NCI-H1417 (cell line): ENCODE data around the gene SBSN.

Source experiments
- DNase-seq, 3 experiments: peaks; one replicate each; lab custom pipeline; 2025; lab: John Stamatoyannopoulos, UW

SBSN gene

DNA sequence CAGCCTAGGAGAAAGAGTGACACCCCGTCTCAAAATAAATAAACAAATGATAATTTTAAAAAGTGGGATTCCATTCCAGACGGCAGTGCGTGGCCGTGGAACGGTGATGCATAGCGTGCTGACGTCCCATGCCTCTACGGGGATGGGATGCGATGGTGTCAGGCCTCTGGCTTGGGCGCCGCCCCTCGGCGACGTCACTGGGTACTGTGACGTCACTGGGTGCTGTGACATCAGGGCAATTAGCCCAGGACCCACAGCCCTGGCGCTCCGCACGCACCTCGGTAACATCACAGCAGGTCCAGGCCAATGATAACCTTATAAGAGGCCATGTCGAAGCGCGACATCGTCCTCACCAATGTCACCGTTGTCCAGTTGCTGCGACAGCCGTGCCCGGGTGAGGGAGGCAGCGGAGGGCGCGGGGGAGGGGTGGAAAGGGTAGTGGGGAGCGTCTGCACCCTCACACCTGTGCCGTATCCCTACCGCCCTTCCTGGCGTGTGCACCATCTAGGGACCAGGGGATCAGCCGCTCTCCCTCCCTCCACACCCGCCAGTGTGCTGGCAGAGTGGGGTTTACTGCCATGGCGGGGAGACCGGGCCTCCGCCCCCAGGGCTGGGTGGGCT, 5.2 kb upstream of the SBSN start, which contains the start of gene GAPDHS:
Gene GAPDHS (plus strand): TSS at position 256 of the 621 bp plus-strand sequence. CDS start 72 bp downstream, at position 328.
- DNase-seq, result no peak

- DNase-seq, result peak in 2 of 3 experiments; percentile 57 to 81
These were observed 3.2 kb upstream of the SBSN start for GRCh38 chr19:35531291-35531690.

DNA sequence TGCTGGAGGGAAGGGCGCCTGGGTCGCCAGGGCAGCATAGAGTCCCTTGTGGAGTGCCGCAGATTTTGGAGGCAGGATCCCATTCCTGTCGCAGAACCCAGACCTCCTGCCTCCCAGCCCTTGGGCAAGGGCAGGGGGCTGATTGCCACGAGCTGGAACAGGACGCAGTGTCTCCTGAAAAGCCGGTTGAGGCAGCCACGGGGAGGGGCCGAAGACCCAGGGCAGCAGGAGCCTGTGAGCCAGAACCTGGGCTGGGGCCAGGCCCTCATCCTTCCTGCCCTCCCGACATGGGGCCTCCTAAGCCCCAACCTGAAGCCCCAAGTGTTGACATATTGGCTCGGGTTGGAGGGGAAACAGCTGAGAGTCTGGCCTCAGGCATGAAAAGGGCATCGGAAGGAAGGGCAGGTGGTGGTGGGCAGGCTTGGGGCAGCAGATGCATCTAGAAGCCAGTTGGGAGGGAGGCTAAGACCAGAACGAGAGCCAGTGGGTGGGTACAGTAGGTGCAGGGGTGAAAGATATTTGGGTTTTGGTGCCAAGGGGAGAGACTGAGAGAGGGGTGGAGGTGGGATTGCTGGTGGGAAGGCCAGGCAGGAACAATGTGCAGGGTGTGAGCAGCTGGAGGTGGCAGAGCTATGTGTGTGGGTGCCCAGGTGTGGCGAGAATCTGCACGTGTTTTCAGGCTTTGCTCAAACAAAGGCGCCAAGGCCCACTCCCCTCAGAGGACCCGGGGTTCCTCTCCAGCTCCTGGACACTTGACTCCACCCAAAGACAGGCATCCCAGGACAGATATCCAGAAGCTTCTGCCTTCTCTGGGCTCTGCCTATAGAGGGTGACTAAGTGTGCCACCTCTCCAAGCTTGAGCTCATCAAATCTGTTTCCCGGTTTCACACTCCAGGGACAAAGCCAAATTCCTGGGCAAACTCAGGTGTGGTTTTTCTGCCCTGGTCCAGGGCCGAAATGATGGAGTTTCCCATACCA, 1.4 kb upstream of the SBSN start:
- DNase-seq, result peak in 1 of 3 experiments; percentile 12

DNA sequence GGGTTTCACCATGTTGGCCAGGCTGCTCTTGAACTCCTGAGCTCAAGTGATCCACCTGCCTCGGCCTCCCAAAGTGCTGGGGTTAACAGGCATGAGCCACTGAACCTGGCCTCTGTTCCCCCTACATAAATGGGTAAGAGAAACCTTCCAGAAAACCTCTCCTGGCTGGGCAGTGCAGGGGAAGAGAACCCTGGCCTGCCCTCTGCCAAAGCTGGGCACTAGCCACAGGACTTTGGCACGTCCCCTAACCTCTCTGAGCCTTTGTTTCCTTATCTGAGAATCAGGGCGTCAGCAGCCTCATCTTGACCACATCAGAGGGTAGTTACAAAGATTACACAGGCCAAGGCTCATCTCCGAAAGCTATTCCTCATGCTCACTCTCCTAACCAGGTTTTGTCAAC, 2.2 kb downstream of the SBSN start:
- no peak for DNase-seq

- no peak for DNase-seq
These were observed 3.8 kb downstream of the SBSN start for GRCh38 chr19:35524181-35524837.

DNA sequence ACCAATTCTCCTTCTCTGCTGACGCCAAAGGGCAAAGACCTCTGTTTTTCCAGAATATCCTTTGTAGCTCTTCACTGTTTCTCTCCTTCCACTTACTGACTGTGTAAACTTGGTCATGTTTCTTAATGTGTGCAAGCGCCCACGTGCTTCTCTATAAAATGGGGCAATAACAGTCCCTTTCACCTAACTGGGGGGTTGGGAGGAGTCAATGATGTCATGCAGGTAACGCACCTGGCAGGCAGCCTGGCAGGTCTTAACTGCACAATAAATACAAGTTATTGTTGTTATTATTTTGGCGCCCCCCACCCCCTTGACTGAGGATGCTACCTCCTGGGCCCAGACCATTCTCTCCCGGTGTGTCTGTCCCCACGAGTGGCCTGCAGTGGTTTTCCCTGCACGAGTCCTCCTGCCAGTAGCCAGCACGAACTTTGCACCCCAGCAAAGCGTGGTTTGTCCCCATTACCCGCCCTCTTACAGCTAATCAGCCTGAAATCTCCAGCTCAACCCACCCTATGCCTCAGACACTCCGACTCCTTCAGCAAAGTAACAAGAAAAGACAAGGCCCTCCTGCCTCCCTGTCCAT, 5.3 kb downstream of the SBSN start:
- no peak for DNase-seq

GRCh38 chr19:35521124-35521743, 6.9 kb downstream of the SBSN start:
- DNase-seq, result peak in 1 of 3 experiments; percentile 18

GRCh38 chr19:35519291-35519690, 8.8 kb downstream of the SBSN start:
- DNase-seq, result no peak

DNA sequence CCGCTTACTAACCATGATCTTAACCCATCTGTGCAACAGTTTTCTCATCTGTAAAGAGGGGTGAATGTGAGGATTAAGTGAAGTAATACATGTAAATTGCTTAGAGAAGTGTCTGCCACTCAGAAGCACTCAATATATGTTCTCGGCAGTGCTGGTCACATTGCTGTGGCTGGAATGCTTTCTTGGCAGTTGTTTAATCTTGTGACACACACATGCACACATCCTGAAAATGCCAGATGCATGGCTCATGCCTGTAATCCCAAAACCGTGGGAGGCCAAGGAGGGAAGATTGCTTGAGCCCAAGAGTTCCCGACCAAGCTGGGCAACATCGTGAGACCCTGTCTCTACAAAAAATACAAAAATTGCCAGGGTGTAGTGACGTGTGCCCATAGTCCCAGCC, 9.8 kb downstream of the SBSN start:
- DNase-seq, result no peak

DNA sequence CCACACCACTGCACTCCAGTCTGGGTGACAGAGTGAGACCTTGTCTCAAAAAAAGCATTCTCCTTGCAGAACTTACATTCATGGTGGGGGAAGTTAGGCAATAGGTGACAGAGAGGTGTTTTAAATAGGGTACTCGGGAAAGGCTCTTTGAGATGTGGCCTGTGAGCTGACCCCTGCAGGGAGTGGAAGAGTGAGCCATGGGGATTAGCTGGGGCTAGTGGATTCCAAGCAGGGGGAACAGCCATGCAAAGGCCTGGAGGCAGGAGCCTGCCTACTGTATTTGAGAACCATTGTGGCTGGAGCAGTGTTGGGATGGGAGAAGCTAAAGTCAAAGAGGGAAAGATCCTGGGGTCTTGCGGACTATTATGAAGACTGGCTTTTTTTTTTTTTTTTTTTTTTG, 10.8 kb downstream of the SBSN start:
- DNase-seq, result no peak

GRCh38 chr19:35516310-35516709, 11.8 kb downstream of the SBSN start:
- DNase-seq, result no peak

DNA sequence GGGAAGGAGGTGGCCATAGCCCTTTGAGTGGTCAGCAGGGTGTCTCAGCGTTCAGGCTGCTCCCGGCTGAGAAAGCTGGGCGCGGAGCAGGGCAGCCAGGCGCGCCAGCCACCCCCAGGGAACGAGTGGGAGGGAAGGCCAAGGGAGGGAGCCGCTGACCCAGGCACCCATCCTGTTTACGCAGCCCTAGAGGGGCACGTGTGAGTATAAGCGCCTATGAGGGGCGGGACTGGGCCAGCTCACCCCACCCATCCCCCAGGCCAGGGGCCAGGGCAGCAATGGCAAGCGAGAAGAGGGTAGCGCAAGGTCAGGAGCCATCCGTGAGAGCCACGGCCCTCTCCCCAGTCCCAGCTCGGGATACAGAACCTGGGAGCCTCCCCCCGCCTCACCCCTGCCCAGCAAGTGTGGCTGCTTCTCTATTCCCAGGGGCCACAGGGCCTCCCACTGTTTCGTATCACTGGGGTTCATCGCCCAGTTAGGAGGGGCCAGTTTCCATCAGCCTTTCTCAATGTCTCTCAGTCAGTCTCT, 13.8 kb downstream of the SBSN start:
- DNase-seq, result no peak

GRCh38 chr19:35513628-35514281, 14.4 kb downstream of the SBSN start, which contains the start of gene DMKN:
TSS of gene DMKN (minus strand) at chr19:35513649. CDS start at chr19:35513475, 174 bp downstream.
- DNase-seq, result no peak

- DNase-seq, result no peak
These were observed 15.1 kb downstream of the SBSN start for GRCh38 chr19:35512831-35513627.

DNA sequence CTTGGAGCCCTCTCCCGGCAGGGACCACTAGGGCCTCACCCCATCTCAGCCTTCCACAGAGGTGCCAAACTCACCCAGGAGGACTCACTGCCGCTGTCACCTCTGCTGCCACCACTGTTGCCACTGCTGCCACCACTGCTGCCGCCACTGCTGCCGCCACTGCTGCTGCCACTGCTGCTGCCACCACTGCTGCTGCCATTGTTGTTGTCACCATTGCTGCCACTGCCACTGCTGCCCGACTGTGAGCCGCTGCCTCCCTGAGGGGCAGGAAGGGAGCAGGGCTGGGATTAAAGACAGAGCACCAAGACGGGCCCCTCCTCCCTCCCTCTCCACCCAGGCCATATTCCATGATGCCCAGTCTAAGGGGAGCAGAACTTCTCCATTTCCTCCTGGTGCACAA, 16.8 kb downstream of the SBSN start:
- DNase-seq, result no peak

- DNase-seq, result no peak
These were observed 17.5 kb downstream of the SBSN start for GRCh38 chr19:35510626-35510964.

DNA sequence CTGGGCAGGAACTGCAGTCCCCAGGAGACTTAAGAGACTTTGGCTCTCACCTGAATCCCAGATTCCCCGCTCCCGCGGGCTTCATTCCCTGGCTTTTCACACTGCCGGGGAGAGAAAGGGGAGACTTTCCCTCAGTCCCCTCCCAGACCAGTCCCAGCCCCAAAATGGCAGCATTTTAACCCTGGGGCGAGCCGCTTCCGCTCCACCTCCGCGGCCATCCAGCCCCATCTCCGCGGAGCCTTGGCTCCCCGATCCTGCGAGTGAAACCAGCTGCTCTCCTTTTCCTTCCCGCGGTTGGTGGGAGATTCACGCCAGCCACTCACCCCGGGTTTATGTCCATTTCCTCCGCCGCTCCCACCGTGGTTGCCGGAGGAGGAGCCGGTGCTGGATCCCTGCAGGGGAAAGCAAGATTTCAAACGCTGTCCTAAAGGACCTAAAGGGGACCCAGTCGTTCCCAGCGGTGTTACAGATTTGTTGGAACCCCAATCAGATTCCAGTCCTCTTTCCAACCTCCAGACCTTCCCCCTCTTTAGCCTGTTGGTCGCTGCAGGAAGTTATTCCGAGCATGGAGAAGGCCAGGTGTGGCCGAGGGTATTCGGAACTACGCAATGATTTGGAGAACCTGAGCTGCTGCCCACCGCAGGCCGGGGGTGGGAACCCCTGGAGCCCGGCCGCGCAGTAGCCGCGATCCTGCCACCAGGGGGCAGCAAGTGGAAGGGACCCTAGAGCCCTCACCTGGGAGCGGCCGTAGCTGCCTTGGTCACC, 18.1 kb downstream of the SBSN start:
- DNase-seq, result peak; percentile 58 to 79 (median 76)

DNA sequence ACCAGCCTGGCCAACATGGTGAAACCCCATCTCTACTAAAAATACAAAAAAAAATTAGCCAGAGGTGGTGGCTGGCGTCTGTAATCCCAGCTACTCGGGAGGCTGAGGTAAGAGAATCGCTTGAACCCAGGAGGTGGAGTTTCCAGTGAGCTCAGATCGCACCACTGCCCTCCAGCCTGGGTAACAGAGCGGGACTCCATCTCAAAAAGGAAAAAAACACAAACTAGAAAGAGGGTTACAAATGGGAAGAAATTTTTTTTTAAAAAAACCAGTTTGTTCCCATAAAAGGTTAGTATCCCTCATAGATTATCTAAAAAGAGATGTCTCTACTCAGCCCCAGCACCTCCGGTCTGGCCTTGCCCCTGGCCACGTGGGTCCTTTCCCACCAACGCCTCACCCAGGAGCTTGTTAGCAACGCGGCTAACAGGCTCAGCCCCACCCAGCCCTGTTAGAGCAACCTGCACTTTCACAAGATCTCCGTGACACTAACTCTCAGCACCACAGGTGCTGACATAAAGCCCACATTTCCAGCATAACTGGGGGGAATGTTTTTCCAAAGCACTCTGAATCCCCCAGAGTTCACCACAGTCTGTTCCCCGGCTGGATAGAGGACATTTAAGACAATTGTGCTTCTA, 19.0 kb downstream of the SBSN start:
- peak in 2 of 3 experiments; percentile 30 to 54 for DNase-seq

GRCh38 chr19:35508129-35508528, 20.0 kb downstream of the SBSN start:
- no peak for DNase-seq
